ENCODE measurements around the gene TNRC6C. TPM values are rescaled to one million over a fixed set of nuclear protein-coding genes. Genes with fewer than 3 reads are reported as not detected.
A peak's percentile ranks its signal among the peaks of the same experiment; 100 is the strongest.

TNRC6C gene
- total RNA-seq, 1 donor from 2014 or later, result 13.6 TPM

- DNase-seq, result no peak
These were observed 124.5 kb downstream of the TNRC6C start for GRCh38 chr17:78082988-78083387.

- no peak for DNase-seq
These were observed 128.2 kb downstream of the TNRC6C start for GRCh38 chr17:78086740-78087139.

- DNase-seq, result no peak
These were observed 130.0 kb downstream of the TNRC6C start for GRCh38 chr17:78088529-78088928.

- no peak for DNase-seq
These were observed 131.2 kb downstream of the TNRC6C start for GRCh38 chr17:78089576-78090281.

- DNase-seq, result no peak
These were observed 134.4 kb downstream of the TNRC6C start for GRCh38 chr17:78092794-78093324.

GRCh38 chr17:78095035-78095434 is 136.5 kb downstream of the TNRC6C start:
- no peak for DNase-seq

GRCh38 chr17:78096093-78096492 is 137.6 kb downstream of the TNRC6C start:
- no peak for DNase-seq

- no peak for DNase-seq
These were observed 142.6 kb downstream of the TNRC6C start for GRCh38 chr17:78101112-78101511.

GRCh38 chr17:78101542-78101941 is 143.0 kb downstream of the TNRC6C start:
- no peak for DNase-seq

GRCh38 chr17:78103311-78103710 is 144.8 kb downstream of the TNRC6C start:
- no peak for DNase-seq

- no peak for DNase-seq
These were observed 146.0 kb downstream of the TNRC6C start for GRCh38 chr17:78104540-78104941.

GRCh38 chr17:78105101-78105500 is 146.6 kb downstream of the TNRC6C start:
- DNase-seq, result no peak

- DNase-seq, result no peak
These were observed 147.0 kb downstream of the TNRC6C start for GRCh38 chr17:78105551-78105950.

GRCh38 chr17:78106211-78106610 is 147.7 kb downstream of the TNRC6C start:
- no peak for DNase-seq

- DNase-seq, result peak; percentile 24
These were observed 149.0 kb downstream of the TNRC6C start for GRCh38 chr17:78107457-78107856.

GRCh38 chr17:78107976-78108725 is 149.6 kb downstream of the TNRC6C start:
- DNase-seq, result no peak

GRCh38 chr17:78108726-78109488 is 150.4 kb downstream of the TNRC6C start:
- DNase-seq, result no peak

- DNase-seq, result no peak
These were observed 150.9 kb downstream of the TNRC6C start for GRCh38 chr17:78109489-78109761.

- DNase-seq, result no peak
These were observed 152.0 kb downstream of the TNRC6C start for GRCh38 chr17:78110363-78111015.

GRCh38 chr17:78111016-78111726 is 152.7 kb downstream of the TNRC6C start:
- no peak for DNase-seq

GRCh38 chr17:78111727-78112517 is 153.4 kb downstream of the TNRC6C start:
- DNase-seq, result no peak

Measured in skin of body (tissue), 2 donors.